HEK293 (cell line): ENCODE measurements around the gene ASCC2.
"Not testable (repeated sequence)": the region's sequence is repeated elsewhere in the genome, so short reads cannot be mapped to it uniquely, and the experiment has no call there.

Source experiments
- CTCF ChIA-PET: fragments of 350-600 bp; formaldehyde crosslinking; extraction: SDS; loops from one replicate; lab custom pipeline; 2021; ENCODE audit warnings: antibody characterized with exemption; lab: Yijun Ruan, JAX
- POLR2A ChIA-PET: fragments of 300-600 bp; formaldehyde crosslinking; extraction: SDS; loops from one replicate; lab custom pipeline; 2020; ENCODE audit warnings: antibody characterized with exemption, inconsistent platforms; lab: Yijun Ruan, JAX
- H3K27ac ChIP-seq: fragments of 200-500 bp; sonication (Bioruptor generic); 2 replicates; pipeline ENCODE4 v1.5.1; 2014; ENCODE audit warnings: low read depth, low read length, control low read depth, inconsistent platforms; ENCODE audit errors: extremely low read depth
- H3K36me3 ChIP-seq, 2 experiments: fragments of 200-500 bp in 1 of 2; sonication (Bioruptor generic) in 1 of 2; 1 replicate in 1 of 2; 2 replicates in 1 of 2; pipeline ENCODE4 v1.5.1; 2014 to 2017; ENCODE audit warnings: inconsistent platforms in 2 of 2, low read length in 2 of 2; ENCODE audit not compliant: control insufficient read depth in 2 of 2, insufficient read depth in 1 of 2
- H3K4me1 ChIP-seq: fragments of 200-500 bp; sonication (Bioruptor generic); 2 replicates; pipeline ENCODE4 v1.5.1; 2014; ENCODE audit warnings: mild to moderate bottlenecking, low read length, inconsistent platforms; ENCODE audit not compliant: control insufficient read depth, insufficient read depth
- H3K4me3 ChIP-seq: 2 replicates; pipeline ENCODE4 v1.5.1; 2011; ENCODE audit warnings: low read depth, mild to moderate bottlenecking, control low read depth, low read length, moderate library complexity
- H3K9me3 ChIP-seq: fragments of 200-500 bp; sonication (Bioruptor generic); 2 replicates; pipeline ENCODE4 v1.5.1; 2014; ENCODE audit warnings: low read depth, low read length, inconsistent platforms; ENCODE audit not compliant: control insufficient read depth, insufficient read depth
- GLIS1 ChIP-seq: fragments of 450-650 bp; formaldehyde crosslinking; IDR thresholded peaks from 2 replicates; pipeline ENCODE4 v1.5.1; 2016; ENCODE audit warnings: missing biosample characterization, missing genetic modification characterization
- KLF7 ChIP-seq: fragments of 450-650 bp; formaldehyde crosslinking; IDR thresholded peaks from 2 replicates; pipeline ENCODE4 v1.5.1; 2016; ENCODE audit warnings: missing biosample characterization, missing genetic modification characterization, borderline replicate concordance
- KLF8 ChIP-seq: fragments of 450-650 bp; formaldehyde crosslinking; IDR thresholded peaks from 2 replicates; pipeline ENCODE4 v1.5.1; 2016; ENCODE audit warnings: missing biosample characterization, missing genetic modification characterization
- MYNN ChIP-seq: fragments of 450-650 bp; formaldehyde crosslinking; IDR thresholded peaks from 2 replicates; pipeline ENCODE4 v1.5.1; 2016; ENCODE audit warnings: missing biosample characterization, missing genetic modification characterization, borderline replicate concordance
- OSR2 ChIP-seq: fragments of 450-650 bp; formaldehyde crosslinking; IDR thresholded peaks from 2 replicates; pipeline ENCODE4 v1.5.1; 2016; ENCODE audit warnings: missing biosample characterization, missing genetic modification characterization
- SCRT2 ChIP-seq: fragments of 450-650 bp; formaldehyde crosslinking; IDR thresholded peaks from 2 replicates; pipeline ENCODE4 v1.5.1; 2016; ENCODE audit warnings: missing biosample characterization, missing genetic modification characterization
- ZNF221 ChIP-seq: fragments of 450-650 bp; formaldehyde crosslinking; IDR thresholded peaks from 2 replicates; pipeline ENCODE4 v1.5.1; 2017; ENCODE audit warnings: missing biosample characterization, missing genetic modification characterization, borderline replicate concordance
- ZNF239 ChIP-seq: fragments of 450-650 bp; formaldehyde crosslinking; IDR thresholded peaks from 2 replicates; pipeline ENCODE4 v1.5.1; 2016; ENCODE audit warnings: missing biosample characterization, missing genetic modification characterization
- ZNF280C ChIP-seq: fragments of 450-650 bp; formaldehyde crosslinking; IDR thresholded peaks from 2 replicates; pipeline ENCODE4 v1.5.1; 2016; ENCODE audit warnings: missing biosample characterization, missing genetic modification characterization
- ZNF341 ChIP-seq: fragments of 450-650 bp; formaldehyde crosslinking; IDR thresholded peaks from 2 replicates; pipeline ENCODE4; 2016; ENCODE audit warnings: low read depth, missing biosample characterization, missing genetic modification characterization
- ZNF394 ChIP-seq: fragments of 450-650 bp; formaldehyde crosslinking; IDR thresholded peaks from 2 replicates; pipeline ENCODE4 v1.5.1; 2016; ENCODE audit warnings: missing biosample characterization, missing genetic modification characterization, mild to moderate bottlenecking, moderate library complexity, borderline replicate concordance
- ZNF510 ChIP-seq: fragments of 450-650 bp; formaldehyde crosslinking; IDR thresholded peaks from 2 replicates; pipeline ENCODE4 v1.5.1; 2018; ENCODE audit warnings: mild to moderate bottlenecking, missing genetic modification characterization, missing biosample characterization; ENCODE audit not compliant: insufficient replicate concordance
- ZNF596 ChIP-seq: fragments of 450-650 bp; IDR thresholded peaks from 2 replicates; pipeline ENCODE4 v1.5.0; 2018; ENCODE audit warnings: missing biosample characterization, mild to moderate bottlenecking, missing genetic modification characterization, moderate library complexity
- ZNF704 ChIP-seq: fragments of 450-650 bp; formaldehyde crosslinking; IDR thresholded peaks from 2 replicates; pipeline ENCODE4 v1.5.1; 2016; ENCODE audit warnings: missing biosample characterization, missing genetic modification characterization
- TF ChIP-seq, protein P1 (sequence below): fragments of 450-650 bp; formaldehyde crosslinking; IDR thresholded peaks from 2 replicates; pipeline ENCODE4 v1.5.1; 2016; ENCODE audit warnings: missing biosample characterization, missing genetic modification characterization
- TF ChIP-seq, protein P2 (sequence below): fragments of 450-650 bp; formaldehyde crosslinking; IDR thresholded peaks from 2 replicates; pipeline ENCODE4 v1.5.1; 2016; ENCODE audit warnings: missing biosample characterization, missing genetic modification characterization

Gene ASCC2

DNA sequence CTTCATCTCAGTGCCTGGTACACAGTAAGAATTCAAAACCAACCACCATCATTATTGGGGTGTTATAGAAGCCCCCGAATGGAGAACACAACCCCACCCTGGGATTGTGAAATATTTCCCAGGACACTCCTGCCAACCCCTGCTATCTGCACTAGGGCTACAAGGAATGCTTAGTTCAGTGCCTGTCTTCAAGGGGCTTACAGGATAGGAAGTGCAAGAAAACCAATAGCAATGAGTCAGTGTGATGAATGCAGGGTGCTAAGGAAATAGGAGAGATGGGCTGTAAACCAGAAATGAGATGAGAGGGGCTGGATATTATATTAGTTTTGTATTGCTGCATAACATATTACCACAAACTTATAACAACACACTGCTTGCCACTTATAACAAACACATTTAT lies 965 bp upstream of the ASCC2 start:
- Histone ChIP-seq H3K36me3 (peaks cover 0 to 14% of the 10 kb centered on the region in 2 experiments; a peak in 1 of 3 replicates), H3K4me1 (no peaks in the 10 kb centered on the region), H3K4me3 (no peak overlapping the region), H3K9me3 (no peaks in the 10 kb centered on the region), H3K27ac (no peak overlapping the region)
- TF ChIP-seq KLF7, result no peak
- TF ChIP-seq SCRT2, result no peak
- TF ChIP-seq ZNF510 (tag by site-specific recombination), result no peak
- TF ChIP-seq MYNN (tag by site-specific recombination), result no peak
- TF ChIP-seq ZNF596 (tag by site-specific recombination), result no peak
- no peak for TF ChIP-seq GLIS1 (tag by site-specific recombination)
- CTCF ChIA-PET, result interaction anchor here (0.6 to 1.0 kb wide), 2 partner anchors 166 to 478 kb away, joined by 3 to 5 read pairs; no protein-coding TSS in a partner anchor
- POLR2A ChIA-PET, result no interaction called here

GRCh38 chr22:29838599-29838956 lies 504 bp upstream of the ASCC2 start:
- peaks cover 0 to 18% of the 10 kb centered on the region in 2 experiments; a peak in 1 of 3 replicates for H3K36me3 ChIP-seq
- peak overlapping the region; percentile 4 for H3K27ac ChIP-seq
- peak overlapping the region; percentile 96 for H3K4me3 ChIP-seq
- no peaks in the 10 kb centered on the region for H3K4me1 ChIP-seq
- ChIA-PET CTCF (interaction anchor here (0.6 to 1.0 kb wide), 2 partner anchors 166 to 479 kb away, joined by 3 to 5 read pairs; no protein-coding TSS in a partner anchor), POLR2A (interaction anchor here (0.7 to 2.0 kb wide), 8 partner anchors 10 to 285 kb away, joined by 3 to 9 read pairs (median 4); partner anchors contain the start of genes MTMR3 and THOC5)
- H3K9me3 ChIP-seq, result no peaks in the 10 kb centered on the region
- TF ChIP-seq OSR2 (tag by site-specific recombination) (no peak), ZNF704 (tag by site-specific recombination) (no peak), ZNF280C (no peak), ZNF341 (tag by site-specific recombination) (no peak), ZNF239 (tag by site-specific recombination) (no peak), KLF8 (tag by site-specific recombination) (no peak), ZNF394 (no peak), ZNF221 (tag by site-specific recombination) (no peak)
- TF ChIP-seq, protein P1, sequence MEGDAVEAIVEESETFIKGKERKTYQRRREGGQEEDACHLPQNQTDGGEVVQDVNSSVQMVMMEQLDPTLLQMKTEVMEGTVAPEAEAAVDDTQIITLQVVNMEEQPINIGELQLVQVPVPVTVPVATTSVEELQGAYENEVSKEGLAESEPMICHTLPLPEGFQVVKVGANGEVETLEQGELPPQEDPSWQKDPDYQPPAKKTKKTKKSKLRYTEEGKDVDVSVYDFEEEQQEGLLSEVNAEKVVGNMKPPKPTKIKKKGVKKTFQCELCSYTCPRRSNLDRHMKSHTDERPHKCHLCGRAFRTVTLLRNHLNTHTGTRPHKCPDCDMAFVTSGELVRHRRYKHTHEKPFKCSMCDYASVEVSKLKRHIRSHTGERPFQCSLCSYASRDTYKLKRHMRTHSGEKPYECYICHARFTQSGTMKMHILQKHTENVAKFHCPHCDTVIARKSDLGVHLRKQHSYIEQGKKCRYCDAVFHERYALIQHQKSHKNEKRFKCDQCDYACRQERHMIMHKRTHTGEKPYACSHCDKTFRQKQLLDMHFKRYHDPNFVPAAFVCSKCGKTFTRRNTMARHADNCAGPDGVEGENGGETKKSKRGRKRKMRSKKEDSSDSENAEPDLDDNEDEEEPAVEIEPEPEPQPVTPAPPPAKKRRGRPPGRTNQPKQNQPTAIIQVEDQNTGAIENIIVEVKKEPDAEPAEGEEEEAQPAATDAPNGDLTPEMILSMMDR, result no peak
- TF ChIP-seq, protein P2, sequence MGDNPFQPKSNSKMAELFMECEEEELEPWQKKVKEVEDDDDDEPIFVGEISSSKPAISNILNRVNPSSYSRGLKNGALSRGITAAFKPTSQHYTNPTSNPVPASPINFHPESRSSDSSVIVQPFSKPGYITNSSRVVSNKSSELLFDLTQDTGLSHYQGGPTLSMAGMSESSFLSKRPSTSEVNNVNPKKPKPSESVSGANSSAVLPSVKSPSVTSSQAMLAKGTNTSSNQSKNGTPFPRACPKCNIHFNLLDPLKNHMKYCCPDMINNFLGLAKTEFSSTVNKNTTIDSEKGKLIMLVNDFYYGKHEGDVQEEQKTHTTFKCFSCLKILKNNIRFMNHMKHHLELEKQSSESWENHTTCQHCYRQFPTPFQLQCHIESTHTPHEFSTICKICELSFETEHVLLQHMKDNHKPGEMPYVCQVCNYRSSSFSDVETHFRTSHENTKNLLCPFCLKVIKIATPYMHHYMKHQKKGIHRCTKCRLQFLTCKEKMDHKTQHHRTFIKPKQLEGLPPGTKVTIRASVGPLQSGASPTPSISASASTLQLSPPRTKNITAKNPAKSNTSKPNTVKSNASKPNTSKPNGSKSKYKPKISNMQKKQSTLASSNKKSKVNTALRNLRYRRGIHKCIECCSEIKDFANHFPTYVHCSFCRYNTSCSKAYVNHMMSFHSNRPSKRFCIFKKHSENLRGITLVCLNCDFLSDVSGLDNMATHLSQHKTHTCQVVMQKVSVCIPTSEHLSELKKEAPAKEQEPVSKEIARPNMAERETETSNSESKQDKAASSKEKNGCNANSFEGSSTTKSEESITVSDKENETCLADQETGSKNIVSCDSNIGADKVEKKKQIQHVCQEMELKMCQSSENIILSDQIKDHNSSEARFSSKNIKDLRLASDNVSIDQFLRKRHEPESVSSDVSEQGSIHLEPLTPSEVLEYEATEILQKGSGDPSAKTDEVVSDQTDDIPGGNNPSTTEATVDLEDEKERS (tag by site-specific recombination), result no peak

DNA sequence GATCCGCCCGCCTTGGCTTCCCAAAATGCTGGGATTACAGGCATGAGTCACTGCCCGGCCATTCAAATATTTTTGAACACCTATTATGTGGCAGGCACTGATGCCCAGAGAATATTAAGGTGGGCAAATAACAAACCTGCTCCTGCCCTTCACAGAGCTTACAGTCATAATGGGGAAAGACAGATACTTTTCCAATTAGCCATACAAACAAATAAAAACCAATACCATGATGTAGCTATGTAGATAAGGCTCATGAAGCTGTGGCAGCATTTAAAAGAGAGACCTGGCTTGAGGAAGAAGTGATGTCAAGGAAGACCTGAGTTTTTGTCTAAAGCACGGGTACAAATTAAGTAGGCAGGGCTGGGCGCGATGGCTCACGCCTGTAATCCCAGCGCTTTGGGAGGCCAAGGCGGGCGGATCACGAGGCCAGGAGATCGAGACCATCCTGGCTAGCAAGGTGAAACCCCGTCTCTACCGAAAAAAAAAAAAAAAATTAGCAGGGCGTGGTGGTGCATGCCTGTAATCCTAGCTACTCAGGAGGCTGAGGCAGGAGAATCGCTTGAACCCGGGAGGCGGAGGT lies 1.2 kb downstream of the ASCC2 start:
- not testable (repeated sequence) for H3K27ac ChIP-seq, H3K4me3 ChIP-seq, H3K9me3 ChIP-seq, H3K4me1 ChIP-seq
- ChIA-PET POLR2A (interaction anchor here (0.7 to 2.0 kb wide), 4 partner anchors 14 to 142 kb away, joined by 3 to 9 read pairs (median 4); partner anchors contain the start of gene MTMR3), CTCF (interaction anchor here (0.9 to 1.9 kb wide), 3 partner anchors 46 to 233 kb away, joined by 3 to 7 read pairs (median 4); partner anchors contain the start of gene MTMR3)
- peaks cover 0 to 31% of the 10 kb centered on the region in 2 experiments; a peak in 2 of 3 replicates for H3K36me3 ChIP-seq
